Ishikawa (cell line): ENCODE measurements around the gene NDUFC1.

Experiments
- CEBPB ChIP-seq: IDR thresholded peaks from 2 replicates; pipeline ENCODE4 v1.6.1; 2012
- CREB1 ChIP-seq: IDR thresholded peaks from 2 replicates; pipeline ENCODE4 v1.6.1; 2012; ENCODE audit warnings: low read depth
- EGR1 ChIP-seq: IDR thresholded peaks from 2 replicates; pipeline ENCODE4 v1.6.1; 2012
- EP300 ChIP-seq: IDR thresholded peaks from 2 replicates; pipeline ENCODE4 v1.6.1; 2012; ENCODE audit warnings: borderline replicate concordance
- FOXM1 ChIP-seq: IDR thresholded peaks from 2 replicates; pipeline ENCODE4 v1.6.1; 2012; ENCODE audit warnings: low read depth, borderline replicate concordance
- MAX ChIP-seq: IDR thresholded peaks from 2 replicates; pipeline ENCODE4 v1.6.1; 2012
- NFIC ChIP-seq: IDR thresholded peaks from 2 replicates; pipeline ENCODE4 v1.6.1; 2012
- RAD21 ChIP-seq: IDR thresholded peaks from 2 replicates; pipeline ENCODE4 v1.6.1; 2012; ENCODE audit warnings: low read depth
- REST ChIP-seq: IDR thresholded peaks from 2 replicates; pipeline ENCODE4 v1.6.1; 2012; ENCODE audit warnings: low read depth, mild to moderate bottlenecking
- TAF1 ChIP-seq: IDR thresholded peaks from 2 replicates; pipeline ENCODE4 v1.6.1; 2012; ENCODE audit warnings: low read depth, mild to moderate bottlenecking
- TCF12 ChIP-seq: IDR thresholded peaks from 2 replicates; pipeline ENCODE4 v1.6.1; 2012; ENCODE audit warnings: low read depth
- TEAD4 ChIP-seq: IDR thresholded peaks from 2 replicates; pipeline ENCODE4 v1.6.1; 2012
- USF1 ChIP-seq: IDR thresholded peaks from 2 replicates; pipeline ENCODE4 v1.6.1; 2012
- YY1 ChIP-seq: IDR thresholded peaks from 2 replicates; pipeline ENCODE4 v1.6.1; 2012; ENCODE audit warnings: low read depth
- ZBTB7A ChIP-seq: IDR thresholded peaks from 2 replicates; pipeline ENCODE4 v1.6.1; 2012; ENCODE audit warnings: low read depth

The NDUFC1 gene

GRCh38 chr4:139301821-139302611 lies at the start of gene NDUFC1:
Gene NDUFC1 (minus strand): TSS chr4:139302477. CDS start chr4:139295798, 6,679 bp downstream.
- TF ChIP-seq CEBPB, result no peak
- TF ChIP-seq NFIC, result 0 out of 2 replicates have a peak, but pooled peaks have one; percentile 3
- no peak for TF ChIP-seq ZBTB7A

- TF ChIP-seq YY1 (no peak), USF1 (no peak), EP300 (no peak), TEAD4 (no peak), CREB1 (no peak), TAF1 (no peak), REST (no peak), RAD21 (no peak), MAX (no peak), NFIC (no peak), ZBTB7A (no peak), FOXM1 (no peak), CEBPB (no peak), TCF12 (no peak), EGR1 (no peak)
These were observed 35.3 kb upstream of the NDUFC1 start for GRCh38 chr4:139337612-139338011.

- TF ChIP-seq EGR1 (no peak), FOXM1 (no peak), EP300 (no peak), NFIC (no peak), TCF12 (no peak), USF1 (no peak), RAD21 (no peak), YY1 (no peak), TEAD4 (no peak)
These were observed 30.8 kb upstream of the NDUFC1 start for GRCh38 chr4:139333046-139333445.

GRCh38 chr4:139331185-139331584 lies 28.9 kb upstream of the NDUFC1 start:
- TF ChIP-seq TEAD4 (no peak), TAF1 (no peak), REST (no peak), FOXM1 (no peak), TCF12 (no peak), NFIC (no peak), CREB1 (no peak), CEBPB (no peak), EP300 (no peak), MAX (no peak), RAD21 (no peak), USF1 (no peak), YY1 (no peak)

- TF ChIP-seq FOXM1 (no peak), YY1 (no peak), USF1 (no peak), CEBPB (no peak), TCF12 (no peak), EGR1 (no peak), RAD21 (no peak), CREB1 (no peak), NFIC (no peak), EP300 (no peak), REST (no peak), TAF1 (no peak), TEAD4 (no peak), ZBTB7A (no peak), MAX (no peak)
These were observed 28.0 kb upstream of the NDUFC1 start for GRCh38 chr4:139330283-139330682.
